ENCODE results near the gene SRRD. TPM values are rescaled to one million over a fixed set of nuclear protein-coding genes. Genes with fewer than 3 reads are reported as not detected.
A peak's percentile ranks its signal among the peaks of the same experiment; 100 is the strongest.

SRRD gene
- total RNA-seq, 4 donors from 2014 or later: 24.0 to 53.1 (median 27.4) TPM

- Histone ChIP-seq H3K27ac (no peak overlapping the region), H3K9me3 (no peaks in the 10 kb centered on the region), H3K27me3 (no peaks in the 10 kb centered on the region), H3K4me1 (peaks cover 13 to 17% of the 10 kb centered on the region in 2 donors), H3K4me3 (no peak overlapping the region), H3K36me3 (no peaks in the 10 kb centered on the region)
- intact Hi-C loops (cut with DNase I; ENCODE audit: low total_unique reads): no loop called here
- no peak for ATAC-seq
- in situ Hi-C loops (cut with MboI; ENCODE audit: low sequenced_read_pairs in 4 of 4): no loop called here
- DNase-seq: no peak
- TF ChIP-seq CTCF (IDR thresholded peaks at IDR 0.05 in 4 of 5, conservative IDR thresholded peaks at IDR 0.05 in 1 of 5) (no peak), POLR2A (IDR thresholded peaks at IDR 0.05) (no peak)
Measured at GRCh38 chr22:26517429-26517828, 33.8 kb downstream of the SRRD start.

- TF ChIP-seq CTCF (IDR thresholded peaks at IDR 0.05 in 4 of 5, conservative IDR thresholded peaks at IDR 0.05 in 1 of 5) (no peak), POLR2A (IDR thresholded peaks at IDR 0.05) (no peak)
- in situ Hi-C loops (cut with MboI; ENCODE audit: low sequenced_read_pairs in 4 of 4): no loop called here
- DNase-seq: no peak
- H3K4me1 ChIP-seq: peaks cover 23 to 24% of the 10 kb centered on the region in 2 donors
- no peak overlapping the region for H3K4me3 ChIP-seq
- H3K27ac ChIP-seq: no peak overlapping the region
- no peaks in the 10 kb centered on the region for H3K9me3 ChIP-seq
- H3K27me3 ChIP-seq: no peaks in the 10 kb centered on the region
- intact Hi-C loops (cut with DNase I; ENCODE audit: low total_unique reads): no loop called here
- ATAC-seq: no peak
- peaks cover 0 to 3% of the 10 kb centered on the region in 2 donors for H3K36me3 ChIP-seq
Measured at GRCh38 chr22:26522012-26522411, 38.3 kb downstream of the SRRD start.

GRCh38 chr22:26522592-26522991 is 38.9 kb downstream of the SRRD start:
- no peak for ATAC-seq
- H3K4me3 ChIP-seq: no peak overlapping the region
- in situ Hi-C loops (cut with MboI; ENCODE audit: low sequenced_read_pairs in 4 of 4) (no loop called here), intact Hi-C loops (cut with DNase I; ENCODE audit: low total_unique reads) (no loop called here)
- peaks cover 29% of the 10 kb centered on the region in 2 donors for H3K4me1 ChIP-seq
- no peaks in the 10 kb centered on the region for H3K9me3 ChIP-seq
- no peaks in the 10 kb centered on the region for H3K27me3 ChIP-seq
- peaks cover 0 to 3% of the 10 kb centered on the region in 2 donors for H3K36me3 ChIP-seq
- no peak for TF ChIP-seq POLR2A (IDR thresholded peaks at IDR 0.05)
- TF ChIP-seq CTCF (IDR thresholded peaks at IDR 0.05 in 4 of 5, conservative IDR thresholded peaks at IDR 0.05 in 1 of 5): no peak
- no peak overlapping the region for H3K27ac ChIP-seq
- DNase-seq: no peak

GRCh38 chr22:26524870-26525269 is 41.2 kb downstream of the SRRD start:
- Histone ChIP-seq H3K36me3 (peaks cover 0 to 3% of the 10 kb centered on the region in 2 donors), H3K9me3 (no peaks in the 10 kb centered on the region), H3K27me3 (no peaks in the 10 kb centered on the region), H3K4me1 (peaks cover 47 to 49% of the 10 kb centered on the region in 2 donors), H3K27ac (peak overlapping the region; percentile 91 to 98 (median 94)), H3K4me3 (peak overlapping the region in 2 of 4 donors; percentile 33 to 40)
- in situ Hi-C loops (cut with MboI; ENCODE audit: low sequenced_read_pairs in 4 of 4) (no loop called here), intact Hi-C loops (cut with DNase I; ENCODE audit: low total_unique reads) (no loop called here)
- no peak for DNase-seq
- ATAC-seq: peak in 1 of 2 donors; percentile 10
- peak in 1 of 2 donors; percentile 12 for TF ChIP-seq POLR2A (IDR thresholded peaks at IDR 0.05)
- TF ChIP-seq CTCF (IDR thresholded peaks at IDR 0.05 in 4 of 5, conservative IDR thresholded peaks at IDR 0.05 in 1 of 5): no peak
